Mesendoderm (in vitro differentiated cells): Measurements from ENCODE around the gene MYLK3.

Source experiments
- DNase-seq: peaks from one replicate; pipeline ENCODE4 v3.0.0; 2013
- H2AK5ac ChIP-seq: 2 replicates; pipeline ENCODE4 v1.6.1; 2013; ENCODE audit warnings: low read length, inconsistent platforms
- H2BK120ac ChIP-seq: 2 replicates; pipeline ENCODE4 v1.6.1; 2013; ENCODE audit warnings: low read depth, mild to moderate bottlenecking, low read length, moderate library complexity, mixed read lengths
- H2BK15ac ChIP-seq: replicated peaks from 2 replicates; pipeline ENCODE4 v1.6.1; 2013; ENCODE audit warnings: low read depth, mild to moderate bottlenecking, moderate library complexity
- H2BK5ac ChIP-seq: 2 replicates; pipeline ENCODE4 v1.6.1; 2013; ENCODE audit warnings: low read length, inconsistent platforms
- H3K18ac ChIP-seq: 2 replicates; pipeline ENCODE4 v1.6.1; 2013; ENCODE audit warnings: mild to moderate bottlenecking, low read length, mixed read lengths
- H3K23ac ChIP-seq: one replicate; pipeline ENCODE4 v1.6.1; 2013; ENCODE audit warnings: low read length
- H3K27ac ChIP-seq: 2 replicates; pipeline ENCODE4 v1.5.1; 2013; ENCODE audit warnings: low read depth, mild to moderate bottlenecking, inconsistent platforms, low read length, moderate library complexity
- H3K27me3 ChIP-seq: 2 replicates; pipeline ENCODE4 v1.6.1; 2013; ENCODE audit warnings: low read length, control low read depth, mild to moderate bottlenecking, inconsistent platforms; ENCODE audit not compliant: insufficient read depth, poor library complexity
- H3K36me3 ChIP-seq: 2 replicates; pipeline ENCODE4 v1.6.1; 2013; ENCODE audit warnings: low read length, inconsistent platforms; ENCODE audit not compliant: control insufficient read depth, insufficient read depth
- H3K4ac ChIP-seq: one replicate; pipeline ENCODE4 v1.6.1; 2013; ENCODE audit warnings: low read depth, mild to moderate bottlenecking, low read length, moderate library complexity
- H3K4me1 ChIP-seq: 2 replicates; pipeline ENCODE4 v1.6.1; 2013; ENCODE audit warnings: low read depth, low read length, inconsistent platforms; ENCODE audit not compliant: control insufficient read depth
- H3K4me2 ChIP-seq: 2 replicates; pipeline ENCODE4 v1.6.1; 2013; ENCODE audit warnings: low read length
- H3K4me3 ChIP-seq: 2 replicates; pipeline ENCODE4 v1.5.1; 2013; ENCODE audit warnings: mild to moderate bottlenecking, low read length
- H3K56ac ChIP-seq: one replicate; pipeline ENCODE4 v1.6.1; 2013; ENCODE audit warnings: low read length
- H3K79me1 ChIP-seq: 2 replicates; pipeline ENCODE4 v1.6.1; 2013; ENCODE audit warnings: low read length, inconsistent platforms
- H3K79me2 ChIP-seq: 2 replicates; pipeline ENCODE4 v1.6.1; 2013; ENCODE audit warnings: mild to moderate bottlenecking, low read length; ENCODE audit not compliant: control insufficient read depth, insufficient read depth
- H3K9ac ChIP-seq: 2 replicates; pipeline ENCODE4 v1.6.1; 2013; ENCODE audit warnings: low read length, inconsistent platforms
- H4K5ac ChIP-seq: one replicate; pipeline ENCODE4 v1.6.1; 2013; ENCODE audit warnings: low read length
- H4K8ac ChIP-seq: one replicate; pipeline ENCODE4 v1.6.1; 2013; ENCODE audit warnings: low read depth, mild to moderate bottlenecking, control low read depth, low read length, moderate library complexity
- WGBS: extraction: QIAGEN DNeasy Blood & Tissue Kit; methylation state at CpG from one replicate; pipeline ENCODE4 v1.1.7; 2013; ENCODE audit warnings: low lambda C conversion rate, missing lambda C conversion rate; ENCODE audit not compliant: insufficient coverage; ENCODE audit errors: extremely low coverage; 5-methylcytosine and 5-hydroxymethylcytosine counted together

Gene MYLK3

GRCh38 chr16:46700048-46700447, 48.1 kb downstream of the MYLK3 start:
- no peak overlapping the region for H3K4ac ChIP-seq
- no peak for DNase-seq
- no peaks in the 10 kb centered on the region for H3K4me1 ChIP-seq
- no peak overlapping the region for H4K5ac ChIP-seq
- no peaks in the 10 kb centered on the region for H3K27me3 ChIP-seq
- H2AK5ac ChIP-seq, result no peak overlapping the region
- H2BK120ac ChIP-seq, result no peak overlapping the region
- H2BK15ac ChIP-seq, result no peak overlapping the region
- no peak overlapping the region for H3K9ac ChIP-seq
- no peaks in the 10 kb centered on the region for H3K79me1 ChIP-seq
- no peak overlapping the region for H3K18ac ChIP-seq
- H3K4me2 ChIP-seq, result no peak overlapping the region
- H3K36me3 ChIP-seq, result peaks cover 14% of the 10 kb centered on the region
- no peak overlapping the region for H4K8ac ChIP-seq
- no CpG with 5 or more reads among the region's 3 CpGs for WGBS
- H3K79me2 ChIP-seq, result no peaks in the 10 kb centered on the region
- H3K23ac ChIP-seq, result no peak overlapping the region
- H3K27ac ChIP-seq, result no peak overlapping the region
- no peak overlapping the region for H2BK5ac ChIP-seq
- H3K4me3 ChIP-seq, result no peak overlapping the region
- no peak overlapping the region for H3K56ac ChIP-seq

GRCh38 chr16:46696957-46697356, 51.2 kb downstream of the MYLK3 start:
- Histone ChIP-seq H2BK120ac (no peak overlapping the region), H4K5ac (no peak overlapping the region), H3K4me1 (no peaks in the 10 kb centered on the region), H3K27me3 (no peaks in the 10 kb centered on the region), H3K4me2 (no peak overlapping the region), H2AK5ac (no peak overlapping the region), H3K18ac (no peak overlapping the region), H3K56ac (no peak overlapping the region), H3K9ac (no peak overlapping the region), H3K23ac (no peak overlapping the region), H3K79me2 (peaks cover 2% of the 10 kb centered on the region), H2BK5ac (no peak overlapping the region), H2BK15ac (no peak overlapping the region), H3K4ac (no peak overlapping the region), H3K27ac (no peak overlapping the region), H3K4me3 (no peak overlapping the region), H3K79me1 (no peaks in the 10 kb centered on the region), H4K8ac (no peak overlapping the region), H3K36me3 (peaks cover 15% of the 10 kb centered on the region)
- DNase-seq, result no peak
- WGBS, result no CpG with 5 or more reads among the region's 3 CpGs

GRCh38 chr16:46695937-46696336, 52.2 kb downstream of the MYLK3 start:
- H2BK15ac ChIP-seq, result no peak overlapping the region
- H3K36me3 ChIP-seq, result peaks cover 18% of the 10 kb centered on the region
- no peak overlapping the region for H3K4ac ChIP-seq
- H4K8ac ChIP-seq, result no peak overlapping the region
- H3K23ac ChIP-seq, result no peak overlapping the region
- H3K79me1 ChIP-seq, result peaks cover 4% of the 10 kb centered on the region
- no peaks in the 10 kb centered on the region for H3K27me3 ChIP-seq
- H2BK5ac ChIP-seq, result no peak overlapping the region
- peaks cover 3% of the 10 kb centered on the region for H3K4me1 ChIP-seq
- no peak overlapping the region for H3K9ac ChIP-seq
- H3K4me2 ChIP-seq, result no peak overlapping the region
- H2AK5ac ChIP-seq, result no peak overlapping the region
- H3K18ac ChIP-seq, result no peak overlapping the region
- no CpG with 5 or more reads among the region's 5 CpGs for WGBS
- no peak overlapping the region for H2BK120ac ChIP-seq
- H3K4me3 ChIP-seq, result no peak overlapping the region
- H3K79me2 ChIP-seq, result peaks cover 11% of the 10 kb centered on the region
- DNase-seq, result no peak
- no peak overlapping the region for H3K27ac ChIP-seq
- H3K56ac ChIP-seq, result no peak overlapping the region
- no peak overlapping the region for H4K5ac ChIP-seq

- Histone ChIP-seq H3K4me1 (peaks cover 3% of the 10 kb centered on the region), H3K4me3 (no peak overlapping the region), H3K23ac (no peak overlapping the region), H3K27me3 (no peaks in the 10 kb centered on the region), H3K9ac (no peak overlapping the region), H2BK5ac (no peak overlapping the region), H3K4ac (no peak overlapping the region), H2AK5ac (no peak overlapping the region), H3K18ac (no peak overlapping the region), H3K36me3 (peaks cover 15% of the 10 kb centered on the region), H3K56ac (no peak overlapping the region), H3K79me2 (peaks cover 23% of the 10 kb centered on the region), H2BK15ac (no peak overlapping the region), H4K5ac (no peak overlapping the region), H3K4me2 (no peak overlapping the region), H3K79me1 (peaks cover 7% of the 10 kb centered on the region), H3K27ac (no peak overlapping the region), H4K8ac (no peak overlapping the region), H2BK120ac (no peak overlapping the region)
- DNase-seq, result peak; percentile 18
- WGBS, result no CpG with 5 or more reads among the region's 2 CpGs
Measured at GRCh38 chr16:46693598-46693997, 54.5 kb downstream of the MYLK3 start.

- Histone ChIP-seq H4K8ac (no peak overlapping the region), H3K79me2 (peaks cover 40% of the 10 kb centered on the region), H3K4ac (no peak overlapping the region), H4K5ac (no peak overlapping the region), H2AK5ac (no peak overlapping the region), H3K4me1 (peaks cover 7% of the 10 kb centered on the region), H3K27me3 (no peaks in the 10 kb centered on the region), H2BK15ac (no peak overlapping the region), H3K4me2 (peak overlapping the region; percentile 11), H3K56ac (no peak overlapping the region), H3K36me3 (peaks cover 10% of the 10 kb centered on the region), H3K23ac (no peak overlapping the region), H3K18ac (no peak overlapping the region), H2BK120ac (no peak overlapping the region), H3K79me1 (peaks cover 11% of the 10 kb centered on the region), H2BK5ac (no peak overlapping the region), H3K9ac (peak overlapping the region; percentile 100), H3K27ac (no peak overlapping the region), H3K4me3 (no peak overlapping the region)
- DNase-seq, result no peak
- WGBS, result 100% methylated on average over 3 of the region's 4 CpGs
Measured at GRCh38 chr16:46691726-46692125, 56.4 kb downstream of the MYLK3 start.
